OCI-LY1 (cell line): ENCODE data around the gene SLC27A2.

Experiments used
- H2AFZ ChIP-seq: fragments of 200-600 bp; sonication (generic), shearing (Covaris generic); 2 replicates; pipeline ENCODE4 v1.6.0; 2014; ENCODE audit warnings: antibody characterized with exemption, mild to moderate bottlenecking, low read length
- H3F3A ChIP-seq: fragments of 200-600 bp; sonication (generic), shearing (Covaris generic); 2 replicates; pipeline ENCODE4 v1.6.0; 2014; ENCODE audit warnings: mild to moderate bottlenecking, antibody characterized with exemption, low read length, moderate library complexity; ENCODE audit not compliant: insufficient read depth
- H3K27ac ChIP-seq: fragments of 200-600 bp; sonication (generic); 2 replicates; pipeline ENCODE4 v1.5.1; 2014; ENCODE audit warnings: low read length, mixed run types, mild to moderate bottlenecking, low read depth; ENCODE audit not compliant: poor library complexity, severe bottlenecking
- H3K27me3 ChIP-seq: fragments of 200-600 bp; sonication (generic); 2 replicates; pipeline ENCODE4 v1.6.0; 2014; ENCODE audit warnings: antibody characterized with exemption, mild to moderate bottlenecking, low read length, moderate library complexity; ENCODE audit not compliant: insufficient read depth
- H3K36me3 ChIP-seq: fragments of 200-600 bp; sonication (generic); 2 replicates; pipeline ENCODE4 v1.6.1; 2014; ENCODE audit warnings: mild to moderate bottlenecking, antibody characterized with exemption, low read length, moderate library complexity, mixed read lengths; ENCODE audit not compliant: insufficient read depth
- H3K4me1 ChIP-seq: fragments of 200-600 bp; sonication (generic); 2 replicates; pipeline ENCODE4 v1.5.1; 2014; ENCODE audit warnings: mild to moderate bottlenecking, low read length, moderate library complexity; ENCODE audit not compliant: insufficient read depth, severe bottlenecking
- H3K4me2 ChIP-seq: fragments of 200-600 bp; sonication (generic), shearing (Covaris generic); 2 replicates; pipeline ENCODE4 v1.6.1; 2014; ENCODE audit warnings: low read length
- H3K4me3 ChIP-seq: fragments of 200-600 bp; sonication (generic); 2 replicates; pipeline ENCODE4 v1.5.1; 2014; ENCODE audit warnings: low read length, low read depth, mild to moderate bottlenecking, mixed read lengths; ENCODE audit not compliant: poor library complexity, severe bottlenecking
- H3K79me2 ChIP-seq: fragments of 200-600 bp; shearing (Covaris generic); 2 replicates; pipeline ENCODE4 v1.6.1; 2016; ENCODE audit warnings: mixed run types, low read length, mixed read lengths; ENCODE audit not compliant: insufficient read depth
- H3K9ac ChIP-seq: fragments of 200-600 bp; sonication (generic), shearing (Covaris generic); 2 replicates; pipeline ENCODE4 v1.6.1; 2014; ENCODE audit warnings: mild to moderate bottlenecking, low read length, mixed read lengths
- H3K9me2 ChIP-seq: fragments of 200-600 bp; sonication (generic), shearing (Covaris generic); 2 replicates; pipeline ENCODE4 v1.6.1; 2014; ENCODE audit warnings: low read depth, mild to moderate bottlenecking, low read length, mixed read lengths
- H3K9me3 ChIP-seq: fragments of 200-600 bp; shearing (Covaris generic); 2 replicates; pipeline ENCODE4 v1.6.1; 2014; ENCODE audit warnings: low read length, mixed read lengths
- H4K20me1 ChIP-seq: fragments of 200-600 bp; sonication (generic), shearing (Covaris generic); 2 replicates; pipeline ENCODE4 v1.6.0; 2016; ENCODE audit warnings: mild to moderate bottlenecking, low read length; ENCODE audit not compliant: insufficient read depth
- EZH2 ChIP-seq: fragments of 200-600 bp; sonication (generic), shearing (Covaris generic); IDR thresholded peaks from 2 replicates; pipeline ENCODE4 v1.8.0; 2017; ENCODE audit warnings: borderline replicate concordance, mixed run types, mild to moderate bottlenecking, antibody characterized with exemption, low read length, moderate library complexity, mixed read lengths
- TF ChIP-seq, protein P1 (sequence below): fragments of 200-600 bp; sonication (generic), shearing (Covaris generic); IDR thresholded peaks from 2 replicates; pipeline ENCODE4 v1.5.1; 2017; ENCODE audit warnings: mild to moderate bottlenecking, antibody characterized with exemption, low read length, moderate library complexity, mixed read lengths

The SLC27A2 gene

GRCh38 chr15:50236433-50236832, 54.4 kb downstream of the SLC27A2 start:
- Histone ChIP-seq H3F3A (no peaks in the 10 kb centered on the region), H4K20me1 (no peaks in the 10 kb centered on the region), H3K9me2 (no peaks in the 10 kb centered on the region), H3K4me2 (no peak overlapping the region), H3K27me3 (no peaks in the 10 kb centered on the region), H2AFZ (no peak overlapping the region), H3K4me3 (no peak overlapping the region), H3K9me3 (no peaks in the 10 kb centered on the region), H3K36me3 (no peaks in the 10 kb centered on the region), H3K9ac (no peak overlapping the region), H3K79me2 (no peaks in the 10 kb centered on the region), H3K27ac (no peak overlapping the region), H3K4me1 (no peaks in the 10 kb centered on the region)
- TF ChIP-seq EZH2 = no peak
- TF ChIP-seq, protein P1, sequence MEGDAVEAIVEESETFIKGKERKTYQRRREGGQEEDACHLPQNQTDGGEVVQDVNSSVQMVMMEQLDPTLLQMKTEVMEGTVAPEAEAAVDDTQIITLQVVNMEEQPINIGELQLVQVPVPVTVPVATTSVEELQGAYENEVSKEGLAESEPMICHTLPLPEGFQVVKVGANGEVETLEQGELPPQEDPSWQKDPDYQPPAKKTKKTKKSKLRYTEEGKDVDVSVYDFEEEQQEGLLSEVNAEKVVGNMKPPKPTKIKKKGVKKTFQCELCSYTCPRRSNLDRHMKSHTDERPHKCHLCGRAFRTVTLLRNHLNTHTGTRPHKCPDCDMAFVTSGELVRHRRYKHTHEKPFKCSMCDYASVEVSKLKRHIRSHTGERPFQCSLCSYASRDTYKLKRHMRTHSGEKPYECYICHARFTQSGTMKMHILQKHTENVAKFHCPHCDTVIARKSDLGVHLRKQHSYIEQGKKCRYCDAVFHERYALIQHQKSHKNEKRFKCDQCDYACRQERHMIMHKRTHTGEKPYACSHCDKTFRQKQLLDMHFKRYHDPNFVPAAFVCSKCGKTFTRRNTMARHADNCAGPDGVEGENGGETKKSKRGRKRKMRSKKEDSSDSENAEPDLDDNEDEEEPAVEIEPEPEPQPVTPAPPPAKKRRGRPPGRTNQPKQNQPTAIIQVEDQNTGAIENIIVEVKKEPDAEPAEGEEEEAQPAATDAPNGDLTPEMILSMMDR = no peak

GRCh38 chr15:50238255-50238654, 56.3 kb downstream of the SLC27A2 start:
- Histone ChIP-seq H3K4me3 (no peak overlapping the region), H3K9me3 (no peaks in the 10 kb centered on the region), H3K27ac (no peak overlapping the region), H3K4me1 (no peaks in the 10 kb centered on the region), H3K27me3 (no peaks in the 10 kb centered on the region), H3K36me3 (no peaks in the 10 kb centered on the region), H3K9ac (no peak overlapping the region), H3K9me2 (no peaks in the 10 kb centered on the region), H2AFZ (no peak overlapping the region), H4K20me1 (no peaks in the 10 kb centered on the region), H3F3A (no peaks in the 10 kb centered on the region), H3K79me2 (no peaks in the 10 kb centered on the region), H3K4me2 (no peak overlapping the region)
- no peak for TF ChIP-seq EZH2
- TF ChIP-seq, protein P1 = no peak

DNA sequence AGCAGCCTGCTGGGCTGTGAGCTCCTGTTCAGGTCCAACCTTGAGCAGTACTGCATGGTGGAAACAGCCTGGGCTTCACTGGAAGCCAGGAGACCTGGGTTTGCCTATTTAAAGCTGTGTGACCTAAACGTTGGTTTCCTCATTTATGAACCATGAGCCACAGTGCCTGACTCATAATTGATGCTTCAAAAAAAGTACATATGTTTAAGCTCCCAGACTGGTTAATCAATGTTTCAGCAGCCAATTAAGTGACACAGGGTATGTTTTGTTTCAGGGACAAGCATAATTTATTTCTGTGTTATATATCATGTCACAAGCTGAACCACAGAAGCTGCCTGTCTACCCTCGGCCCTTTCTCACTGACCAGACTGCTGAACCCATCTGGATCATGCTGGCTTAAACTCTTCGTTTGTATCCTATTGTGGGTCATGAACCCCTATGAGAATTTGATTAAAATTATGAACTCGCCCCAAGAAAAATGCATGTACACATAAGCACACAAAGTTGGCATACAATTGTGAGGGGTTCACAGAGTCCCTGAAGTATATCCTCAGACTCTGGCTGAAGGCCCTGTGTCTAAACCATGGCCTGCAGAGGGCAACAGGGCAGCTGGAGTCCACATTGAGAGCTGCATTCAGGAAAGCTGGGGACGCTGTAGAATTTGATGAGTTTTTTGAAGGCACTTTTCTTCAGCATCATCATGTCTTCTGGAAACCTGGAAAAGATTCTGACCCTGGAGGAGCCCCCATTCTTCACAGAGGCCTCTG, 59.9 kb downstream of the SLC27A2 start:
- Histone ChIP-seq H3K79me2 (no peaks in the 10 kb centered on the region), H4K20me1 (no peaks in the 10 kb centered on the region), H3K9ac (no peak overlapping the region), H3F3A (no peaks in the 10 kb centered on the region), H3K36me3 (no peaks in the 10 kb centered on the region), H3K9me2 (no peaks in the 10 kb centered on the region), H3K9me3 (no peaks in the 10 kb centered on the region), H3K4me2 (no peak overlapping the region), H2AFZ (no peak overlapping the region), H3K4me1 (no peaks in the 10 kb centered on the region), H3K27me3 (no peaks in the 10 kb centered on the region), H3K27ac (no peak overlapping the region), H3K4me3 (no peak overlapping the region)
- TF ChIP-seq, protein P1 = no peak
- TF ChIP-seq EZH2 = no peak
